Tibial nerve (tissue), 3 donors: ENCODE measurements around the gene TMEM150C.

Source experiments
- CTCF ChIP-seq, 5 experiments: fragments of 200-600 bp in 3 of 5; fragments of 450-650 bp in 2 of 5; sonication (generic) in 3 of 5; IDR thresholded peaks; one replicate each; pipeline ENCODE4 v1.5.1; 2016 to 2019; ENCODE audit warnings: antibody characterized with exemption in 5 of 5, mild to moderate bottlenecking in 3 of 5, moderate library complexity in 2 of 5
- POLR2A ChIP-seq, 2 donors: fragments of 450-650 bp; IDR thresholded peaks; one replicate each; pipeline ENCODE4 v1.6.1; 2017; ENCODE audit warnings: antibody characterized with exemption in 2 of 2, mild to moderate bottlenecking in 2 of 2, moderate library complexity in 2 of 2

- no peak for TF ChIP-seq CTCF (IDR thresholded peaks at IDR 0.05)
- no peak for TF ChIP-seq POLR2A (IDR thresholded peaks at IDR 0.05)
These were observed 38.6 kb downstream of the TMEM150C start for GRCh38 chr4:82523179-82523578.
